Retinal pigment epithelial cell (primary cell): Measurements from ENCODE around the gene PEX7.
"Not testable (repeated sequence)": the region's sequence is repeated elsewhere in the genome, so short reads cannot be mapped to it uniquely, and the experiment has no call there.

Experiments
- DNase-seq: peaks from one replicate; pipeline ENCODE4 v3.0.0-alpha.2; 2010; ENCODE audit warnings: low read depth
- H3K4me3 ChIP-seq: 2 replicates; pipeline ENCODE4 v1.5.1; 2011; ENCODE audit warnings: mild to moderate bottlenecking, low read length, control low read depth, moderate library complexity
- CTCF ChIP-seq: conservative IDR thresholded peaks from 2 replicates; pipeline ENCODE4 v1.5.1; 2011; ENCODE audit warnings: low read depth, low read length, control low read depth, inconsistent platforms

PEX7 gene

GRCh38 chr6:136864676-136865075, 42.3 kb downstream of the PEX7 start:
- DNase-seq = no peak
- H3K4me3 ChIP-seq = no peak overlapping the region
- no peak for TF ChIP-seq CTCF

GRCh38 chr6:136866872-136867416, 44.6 kb downstream of the PEX7 start:
- TF ChIP-seq CTCF = no peak
- H3K4me3 ChIP-seq = no peak overlapping the region
- DNase-seq = peak; percentile 66

GRCh38 chr6:136869451-136869850, 47.1 kb downstream of the PEX7 start:
- H3K4me3 ChIP-seq = no peak overlapping the region
- TF ChIP-seq CTCF = no peak
- DNase-seq = no peak

- DNase-seq = no peak
- H3K4me3 ChIP-seq = no peak overlapping the region
- TF ChIP-seq CTCF = no peak
These were observed 51.4 kb downstream of the PEX7 start for GRCh38 chr6:136873748-136874147.

GRCh38 chr6:136876469-136876868, 54.1 kb downstream of the PEX7 start:
- not testable (repeated sequence) for H3K4me3 ChIP-seq, DNase-seq

- no peak for TF ChIP-seq CTCF
- DNase-seq = no peak
- H3K4me3 ChIP-seq = no peak overlapping the region
These were observed 58.5 kb downstream of the PEX7 start for GRCh38 chr6:136880748-136881460.

GRCh38 chr6:136886091-136886490, 63.7 kb downstream of the PEX7 start:
- H3K4me3 ChIP-seq = no peak overlapping the region
- DNase-seq = no peak

More at GRCh38 chr6:136886091-136886490, 63.7 kb downstream of the PEX7 start:
- no peak for TF ChIP-seq CTCF
